HepG2 (cell line): ENCODE results near the gene JOSD1. TPM values are rescaled to one million over a fixed set of nuclear protein-coding genes. Genes with fewer than 3 reads are reported as not detected.

ENCODE experiments used
- CHCHD3 ChIP-seq: sonication (generic); formaldehyde crosslinking; IDR thresholded peaks from 2 replicates; pipeline ENCODE4 v1.8.0; 2022; ENCODE audit warnings: mild to moderate bottlenecking, missing genetic modification reagents, moderate library complexity
- ETV6 ChIP-seq: sonication (generic); formaldehyde crosslinking; conservative IDR thresholded peaks from 2 replicates; pipeline ENCODE4 v1.4.0; 2020; ENCODE audit warnings: missing genetic modification reagents
- GATAD1 ChIP-seq: IDR thresholded peaks from 2 replicates; pipeline ENCODE4 v1.6.1; 2016; ENCODE audit warnings: missing genetic modification reagents, missing compliant biosample characterization
- HOXA3 ChIP-seq: sonication (generic); formaldehyde crosslinking; IDR thresholded peaks from 2 replicates; pipeline ENCODE4 v1.5.0; 2020; ENCODE audit warnings: missing genetic modification reagents
- MIXL1 ChIP-seq: IDR thresholded peaks from 2 replicates; pipeline ENCODE4 v1.6.1; 2016
- PTBP1 ChIP-seq: fragments of 200-400 bp; formaldehyde crosslinking; IDR thresholded peaks from 2 replicates; pipeline ENCODE4 v1.6.1; 2018; ENCODE audit warnings: low read length, low read depth; ENCODE audit not compliant: poor library complexity, severe bottlenecking
- SMAD3 ChIP-seq: sonication (generic); formaldehyde crosslinking; IDR thresholded peaks from 2 replicates; pipeline ENCODE4 v1.4.0; 2020; ENCODE audit warnings: missing genetic modification reagents
- ZBTB21 ChIP-seq: sonication (generic); formaldehyde crosslinking; IDR thresholded peaks from 2 replicates; pipeline ENCODE4 v1.4.0; 2020; ENCODE audit warnings: missing genetic modification reagents
- ZNF281 ChIP-seq: sonication (generic); formaldehyde crosslinking; IDR thresholded peaks from 2 replicates; pipeline ENCODE4 v1.4.0; 2020; ENCODE audit warnings: missing genetic modification reagents, borderline replicate concordance
- ZNF30 ChIP-seq: sonication (generic); formaldehyde crosslinking; IDR thresholded peaks from 2 replicates; pipeline ENCODE4 v1.5.0; 2020; ENCODE audit warnings: mild to moderate bottlenecking, missing genetic modification reagents
- ZNF354B ChIP-seq: sonication (generic); formaldehyde crosslinking; IDR thresholded peaks from 2 replicates; pipeline ENCODE4 v1.8.0; 2022; ENCODE audit warnings: mild to moderate bottlenecking, missing genetic modification reagents
- ZNF546 ChIP-seq: sonication (generic); formaldehyde crosslinking; conservative IDR thresholded peaks from 2 replicates; pipeline ENCODE4 v1.8.1; 2023; ENCODE audit warnings: mild to moderate bottlenecking, missing genetic modification reagents
- ZNF557 ChIP-seq: sonication (generic); formaldehyde crosslinking; IDR thresholded peaks from 2 replicates; pipeline ENCODE4 v1.4.0; 2020; ENCODE audit warnings: missing genetic modification reagents
- ZNF607 ChIP-seq: sonication (generic); formaldehyde crosslinking; IDR thresholded peaks from 2 replicates; pipeline ENCODE4 v1.5.1; 2020; ENCODE audit warnings: missing genetic modification reagents, mild to moderate bottlenecking, borderline replicate concordance
- ZNF691 ChIP-seq: sonication (generic); formaldehyde crosslinking; IDR thresholded peaks from 2 replicates; pipeline ENCODE4 v1.4.0; 2020; ENCODE audit warnings: missing genetic modification reagents, low read depth, mild to moderate bottlenecking, borderline replicate concordance
- ZNF713 ChIP-seq: sonication (generic); formaldehyde crosslinking; IDR thresholded peaks from 2 replicates; pipeline ENCODE4 v1.4.0; 2020; ENCODE audit warnings: mild to moderate bottlenecking, missing genetic modification reagents
- ZNF766 ChIP-seq: sonication (generic); formaldehyde crosslinking; IDR thresholded peaks from 2 replicates; pipeline ENCODE4 v1.5.0; 2020; ENCODE audit warnings: missing genetic modification reagents, borderline replicate concordance
- polyA plus RNA-seq, 8 experiments: library from polyadenylated mRNA; depleted of rRNA in 3 of 8; stranded (reverse) in 7 of 8; unstranded in 1 of 8; fragments of >200 nt; fragmentation: Illumina TruSeq in 4 of 8; extraction: Trizol in 4 of 8; gene quantifications; 2 replicates each; pipeline versions ENCODE4 v1.2.1 to v1.2.3, GENCODE V29; 2011 to 2016; ENCODE audit warnings: low read depth in 4 of 8, missing spikeins in 1 of 8, mixed read lengths in 1 of 8; ENCODE audit not compliant: insufficient read depth in 1 of 8
- total RNA-seq, 5 experiments: library from RNA; depleted of rRNA; stranded (reverse); fragments of >200 nt; fragmentation: Illumina TruSeq; extraction: Trizol; gene quantifications; 2 replicates each; pipeline ENCODE4 v1.2.3, GENCODE V29; 2016; ENCODE audit warnings: low read depth in 1 of 5
- TF ChIP-seq, protein P1 (sequence below): sonication (generic); formaldehyde crosslinking; IDR thresholded peaks from 2 replicates; pipeline ENCODE4 v1.5.1; 2020; ENCODE audit warnings: mild to moderate bottlenecking, missing genetic modification reagents, moderate library complexity
- TF ChIP-seq, protein P2 (sequence below): sonication (generic); formaldehyde crosslinking; IDR thresholded peaks from 2 replicates; pipeline ENCODE4 v1.4.0; 2020; ENCODE audit warnings: mild to moderate bottlenecking, missing genetic modification reagents
- TF ChIP-seq, protein P3 (sequence below): sonication (generic); formaldehyde crosslinking; IDR thresholded peaks from 2 replicates; pipeline ENCODE4 v1.4.0; 2020; ENCODE audit warnings: mild to moderate bottlenecking, missing genetic modification reagents

The JOSD1 gene
- total and polyA plus RNA-seq, 2 of the 13 experiments (the other 11 are each of a cell fraction or from before 2014, with no cell fraction given), result 31.7 to 38.4 TPM

- TF ChIP-seq ZNF281, result peak; percentile 21; the same call in 1 of the 2 replicates
- TF ChIP-seq, protein P1, sequence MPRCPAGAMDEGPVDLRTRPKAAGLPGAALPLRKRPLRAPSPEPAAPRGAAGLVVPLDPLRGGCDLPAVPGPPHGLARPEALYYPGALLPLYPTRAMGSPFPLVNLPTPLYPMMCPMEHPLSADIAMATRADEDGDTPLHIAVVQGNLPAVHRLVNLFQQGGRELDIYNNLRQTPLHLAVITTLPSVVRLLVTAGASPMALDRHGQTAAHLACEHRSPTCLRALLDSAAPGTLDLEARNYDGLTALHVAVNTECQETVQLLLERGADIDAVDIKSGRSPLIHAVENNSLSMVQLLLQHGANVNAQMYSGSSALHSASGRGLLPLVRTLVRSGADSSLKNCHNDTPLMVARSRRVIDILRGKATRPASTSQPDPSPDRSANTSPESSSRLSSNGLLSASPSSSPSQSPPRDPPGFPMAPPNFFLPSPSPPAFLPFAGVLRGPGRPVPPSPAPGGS (CRISPR knock-in tag), result peak; percentile 94; the same call in 1 of the 2 replicates
- TF ChIP-seq SMAD3 (CRISPR knock-in tag), result peak; percentile 65
- peak; percentile 38; the same call in 1 of the 2 replicates for TF ChIP-seq ZNF691 (CRISPR knock-in tag)
- peak; percentile 96 for TF ChIP-seq ETV6 (CRISPR knock-in tag)
- peak; percentile 51; the same call in 1 of the 2 replicates for TF ChIP-seq ZNF30
- TF ChIP-seq HOXA3 (CRISPR knock-in tag), result peak; percentile 98
- peak; percentile 100 for TF ChIP-seq GATAD1 (CRISPR knock-in tag)
- no peak for TF ChIP-seq CHCHD3 (CRISPR knock-in tag)
- TF ChIP-seq ZNF766 (CRISPR knock-in tag), result peak; percentile 97
- no peak for TF ChIP-seq ZNF607 (CRISPR knock-in tag)
- no peak for TF ChIP-seq ZNF354B (CRISPR knock-in tag)
- TF ChIP-seq MIXL1 (CRISPR knock-in tag), result peak; percentile 56
- 0 out of 2 replicates have a peak, but pooled peaks have one; percentile 56 for TF ChIP-seq ZNF713 (CRISPR knock-in tag)
- TF ChIP-seq ZNF557 (CRISPR knock-in tag), result 0 out of 2 replicates have a peak, but pooled peaks have one; percentile 60
- no peak for TF ChIP-seq PTBP1
- 0 out of 2 replicates have a peak, but pooled peaks have one; percentile 62 for TF ChIP-seq ZNF546 (CRISPR knock-in tag)
- TF ChIP-seq, protein P2, sequence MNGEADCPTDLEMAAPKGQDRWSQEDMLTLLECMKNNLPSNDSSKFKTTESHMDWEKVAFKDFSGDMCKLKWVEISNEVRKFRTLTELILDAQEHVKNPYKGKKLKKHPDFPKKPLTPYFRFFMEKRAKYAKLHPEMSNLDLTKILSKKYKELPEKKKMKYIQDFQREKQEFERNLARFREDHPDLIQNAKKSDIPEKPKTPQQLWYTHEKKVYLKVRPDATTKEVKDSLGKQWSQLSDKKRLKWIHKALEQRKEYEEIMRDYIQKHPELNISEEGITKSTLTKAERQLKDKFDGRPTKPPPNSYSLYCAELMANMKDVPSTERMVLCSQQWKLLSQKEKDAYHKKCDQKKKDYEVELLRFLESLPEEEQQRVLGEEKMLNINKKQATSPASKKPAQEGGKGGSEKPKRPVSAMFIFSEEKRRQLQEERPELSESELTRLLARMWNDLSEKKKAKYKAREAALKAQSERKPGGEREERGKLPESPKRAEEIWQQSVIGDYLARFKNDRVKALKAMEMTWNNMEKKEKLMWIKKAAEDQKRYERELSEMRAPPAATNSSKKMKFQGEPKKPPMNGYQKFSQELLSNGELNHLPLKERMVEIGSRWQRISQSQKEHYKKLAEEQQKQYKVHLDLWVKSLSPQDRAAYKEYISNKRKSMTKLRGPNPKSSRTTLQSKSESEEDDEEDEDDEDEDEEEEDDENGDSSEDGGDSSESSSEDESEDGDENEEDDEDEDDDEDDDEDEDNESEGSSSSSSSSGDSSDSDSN (CRISPR knock-in tag), result peak; percentile 91
- TF ChIP-seq ZBTB21 (CRISPR knock-in tag), result peak; percentile 47; the same call in 1 of the 2 replicates
- TF ChIP-seq, protein P3, sequence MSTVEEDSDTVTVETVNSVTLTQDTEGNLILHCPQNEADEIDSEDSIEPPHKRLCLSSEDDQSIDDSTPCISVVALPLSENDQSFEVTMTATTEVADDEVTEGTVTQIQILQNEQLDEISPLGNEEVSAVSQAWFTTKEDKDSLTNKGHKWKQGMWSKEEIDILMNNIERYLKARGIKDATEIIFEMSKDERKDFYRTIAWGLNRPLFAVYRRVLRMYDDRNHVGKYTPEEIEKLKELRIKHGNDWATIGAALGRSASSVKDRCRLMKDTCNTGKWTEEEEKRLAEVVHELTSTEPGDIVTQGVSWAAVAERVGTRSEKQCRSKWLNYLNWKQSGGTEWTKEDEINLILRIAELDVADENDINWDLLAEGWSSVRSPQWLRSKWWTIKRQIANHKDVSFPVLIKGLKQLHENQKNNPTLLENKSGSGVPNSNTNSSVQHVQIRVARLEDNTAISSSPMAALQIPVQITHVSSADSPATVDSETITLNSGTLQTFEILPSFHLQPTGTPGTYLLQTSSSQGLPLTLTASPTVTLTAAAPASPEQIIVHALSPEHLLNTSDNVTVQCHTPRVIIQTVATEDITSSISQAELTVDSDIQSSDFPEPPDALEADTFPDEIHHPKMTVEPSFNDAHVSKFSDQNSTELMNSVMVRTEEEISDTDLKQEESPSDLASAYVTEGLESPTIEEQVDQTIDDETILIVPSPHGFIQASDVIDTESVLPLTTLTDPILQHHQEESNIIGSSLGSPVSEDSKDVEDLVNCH (CRISPR knock-in tag), result no peak
Observed at GRCh38 chr22:38681582-38682335, 19.0 kb downstream of the JOSD1 start, which contains the start of gene TOMM22 (continued).
